A549 (cell line): ENCODE results near the gene TBC1D20. TPM values are rescaled to one million over a fixed set of nuclear protein-coding genes. Genes with fewer than 3 reads are reported as not detected.

Experiments used
- ATAC-seq, 2 experiments: fragments of 200-7000 bp in 1 of 2; fragments of >200 bp in 1 of 2; cut with Nextera tagmentation in 1 of 2; cut with Tn5 transposase in 1 of 2; 3 replicates each; pipeline versions ENCODE4 v1.8.0 to v1.9.1; 2018 to 2020; ENCODE audit warnings: mild to moderate bottlenecking in 1 of 2, moderate library complexity in 1 of 2
- CTCF ChIA-PET: fragments of 300-600 bp; sonication (Branson Sonifier 250); formaldehyde crosslinking; extraction: SDS; loops from one replicate; lab custom pipeline; 2021; ENCODE audit warnings: antibody characterized with exemption, inconsistent platforms; lab: Yijun Ruan, JAX
- POLR2A ChIA-PET: fragments of 350-600 bp; formaldehyde crosslinking; extraction: SDS; loops from one replicate; lab custom pipeline; 2021; ENCODE audit warnings: antibody characterized with exemption, inconsistent platforms; lab: Yijun Ruan, JAX
- DNase-seq, 2 experiments: peaks; one replicate each; pipeline versions ENCODE4 v3.0.0 to v3.0.0-alpha.2; 2011 to 2016; ENCODE audit warnings: low read depth in 1 of 2, low spot score in 1 of 2
- FAIRE-seq: peaks from 2 replicates; lab custom pipeline; 2011; peaks lifted over from hg19 to GRCh38; lab: Jason Lieb, UNC
- H3K27ac ChIP-seq, 2 experiments: fragments of >200 bp; sonication (Bioruptor Twin); formaldehyde crosslinking; 3 replicates each; pipeline ENCODE4 v1.5.1; 2016 to 2017
- H3K4me1 ChIP-seq: fragments of >200 bp; sonication (Bioruptor Twin); formaldehyde crosslinking; 3 replicates; pipeline ENCODE4 v1.6.1; 2016
- H3K4me2 ChIP-seq: fragments of >200 bp; sonication (Bioruptor Twin); formaldehyde crosslinking; 3 replicates; pipeline ENCODE4 v1.6.1; 2016
- H3K4me3 ChIP-seq: fragments of >200 bp; sonication (Bioruptor Twin); formaldehyde crosslinking; 3 replicates; pipeline ENCODE4 v1.5.1; 2016
- H3K9me3 ChIP-seq: fragments of >200 bp; sonication (Bioruptor Twin); formaldehyde crosslinking; 3 replicates; pipeline ENCODE4 v1.6.1; 2016
- ATOH8 ChIP-seq: fragments of 250-450 bp; sonication (Bioruptor Pico); IDR thresholded peaks from 2 replicates; pipeline ENCODE4 v1.5.0; 2020; ENCODE audit warnings: low read depth, mild to moderate bottlenecking, moderate library complexity
- BHLHE40 ChIP-seq: IDR thresholded peaks from 2 replicates; pipeline ENCODE4 v1.6.1; 2012; ENCODE audit warnings: low read depth, low read length, inconsistent platforms
- CTCF ChIP-seq: fragments of >200 bp; sonication (Bioruptor Twin); formaldehyde crosslinking; IDR thresholded peaks from 3 replicates; pipeline ENCODE4 v1.5.1; 2016
- E2F6 ChIP-seq: IDR thresholded peaks from 2 replicates; pipeline ENCODE4 v1.6.1; 2012; ENCODE audit warnings: low read depth, borderline replicate concordance
- ELK1 ChIP-seq: fragments of 150-350 bp; IDR thresholded peaks from 2 replicates; pipeline ENCODE4 v1.6.1; 2014; ENCODE audit warnings: low read depth, mild to moderate bottlenecking, low read length
- EP300 ChIP-seq, 2 experiments: fragments of >200 bp; sonication (Bioruptor Twin); formaldehyde crosslinking; IDR thresholded peaks; 2 replicates in 1 of 2; 3 replicates in 1 of 2; pipeline ENCODE4 v1.6.1; 2016 to 2017
- HDAC2 ChIP-seq: fragments of 200-600 bp; sonication (generic); IDR thresholded peaks from 2 replicates; pipeline ENCODE4 v1.6.1; 2016
- HOXB13 ChIP-seq: fragments of 250-450 bp; sonication (Bioruptor Pico); IDR thresholded peaks from 2 replicates; pipeline ENCODE4 v1.5.0; 2020; ENCODE audit warnings: low read depth, mild to moderate bottlenecking, moderate library complexity
- JUN ChIP-seq, 2 experiments: fragments of >200 bp; sonication (Bioruptor Twin); formaldehyde crosslinking; IDR thresholded peaks; 2 replicates in 1 of 2; 3 replicates in 1 of 2; pipeline ENCODE4 v1.6.1; 2016 to 2017
- KDM1A ChIP-seq: fragments of 200-600 bp; sonication (generic); IDR thresholded peaks from 2 replicates; pipeline ENCODE4 v1.6.1; 2016; ENCODE audit warnings: low read depth, mild to moderate bottlenecking
- MYC ChIP-seq: IDR thresholded peaks from 2 replicates; pipeline ENCODE4 v1.6.1; 2012; ENCODE audit warnings: mild to moderate bottlenecking, inconsistent platforms, low read length, improper control_type of control experiment, borderline replicate concordance
- NPAS2 ChIP-seq: fragments of 250-450 bp; sonication (Bioruptor Pico); IDR thresholded peaks from 2 replicates; pipeline ENCODE4 v1.8.0; 2022; ENCODE audit warnings: mild to moderate bottlenecking, moderate library complexity, borderline replicate concordance
- NR3C1 ChIP-seq: fragments of >200 bp; sonication (Bioruptor Twin); formaldehyde crosslinking; IDR thresholded peaks from 3 replicates; pipeline ENCODE4 v1.6.1; 2017
- PBX3 ChIP-seq: IDR thresholded peaks from 2 replicates; pipeline ENCODE4 v1.6.1; 2012
- POLR2AphosphoS2 ChIP-seq: conservative IDR thresholded peaks from 2 replicates; pipeline ENCODE4 v1.6.1; 2012; ENCODE audit warnings: low read length, improper control_type of control experiment, inconsistent platforms
- RAD21 ChIP-seq, 2 experiments: fragments of >200 bp in 1 of 2; sonication (Bioruptor Twin) in 1 of 2; formaldehyde crosslinking in 1 of 2; IDR thresholded peaks in 1 of 2; conservative IDR thresholded peaks in 1 of 2; 2 replicates in 1 of 2; 3 replicates in 1 of 2; pipeline ENCODE4 v1.6.1; 2012 to 2018; ENCODE audit warnings: inconsistent platforms in 1 of 2
- RARB ChIP-seq: fragments of 250-450 bp; sonication (Bioruptor Pico); IDR thresholded peaks from 2 replicates; pipeline ENCODE4 v1.8.0; 2021; ENCODE audit warnings: mild to moderate bottlenecking, moderate library complexity
- REST ChIP-seq: fragments of 200-600 bp; sonication (generic); IDR thresholded peaks from 2 replicates; pipeline ENCODE4 v1.6.1; 2016; ENCODE audit warnings: antibody characterized with exemption, mild to moderate bottlenecking, moderate library complexity
- RFX5 ChIP-seq: fragments of 450-650 bp; IDR thresholded peaks from 2 replicates; pipeline ENCODE4 v1.7.1; 2014; ENCODE audit warnings: antibody characterized with exemption, mild to moderate bottlenecking, moderate library complexity
- SMC3 ChIP-seq: fragments of >200 bp; sonication (Bioruptor Twin); formaldehyde crosslinking; IDR thresholded peaks from 3 replicates; pipeline ENCODE4 v1.6.1; 2018; ENCODE audit warnings: inconsistent platforms
- WGBS: methylation state at CpG from one replicate; pipeline ENCODE4 v1.1.6; 2017; ENCODE audit errors: missing lambda C conversion rate; 5-methylcytosine and 5-hydroxymethylcytosine counted together
- polyA plus RNA-seq, 4 experiments: library from polyadenylated mRNA; depleted of rRNA in 3 of 4; stranded (reverse); fragments of >200 nt; fragmentation: RNase III in 1 of 4; extraction: RNeasy Plus Mini Kit Qiagen cat#74134 plus additional on column Dnase treatment in 1 of 4; gene quantifications; 2 replicates in 3 of 4; 3 replicates in 1 of 4; pipeline ENCODE4 v1.2.3, GENCODE V29; 2011 to 2017

The TBC1D20 gene
- polyA plus RNA-seq, 2 of the 4 experiments (the other 2 are of a cell fraction), result 28.0 to 43.4 TPM

- ATAC-seq (no peak), DNase-seq (no peak), FAIRE-seq (no peak)
- WGBS, result 81% methylated on average over 4 of the region's 4 CpGs
- CTCF ChIA-PET, result interaction anchor here (0.6 to 28.5 kb wide), 10 partner anchors 9 to 103 kb away, joined by 3 to 1229 read pairs (median 6); partner anchors contain the start of genes NRSN2 and TRIB3
- H3K9me3 ChIP-seq, result no peaks in the 10 kb centered on the region
- no peak overlapping the region for H3K27ac ChIP-seq
- TF ChIP-seq KDM1A (no peak), JUN (IDR thresholded peaks at IDR 0.05) (0 out of 5 replicates have a peak, but pooled peaks have one; percentile 4 to 18), BHLHE40 (no peak)
- H3K4me2 ChIP-seq, result no peak overlapping the region
- no peak overlapping the region for H3K4me3 ChIP-seq
- peaks cover 11% of the 10 kb centered on the region for H3K4me1 ChIP-seq
- POLR2A ChIA-PET, result interaction anchor here (0.9 to 1.2 kb wide), 2 partner anchors 20 to 65 kb away, joined by 3 to 4 read pairs; no protein-coding TSS in a partner anchor
Measured at GRCh38 chr20:427401-427800, 34.9 kb downstream of the TBC1D20 start.

- FAIRE-seq (no peak), ATAC-seq (no peak), DNase-seq (no peak)
- H3K4me2 ChIP-seq, result no peak overlapping the region
- WGBS, result 88% methylated on average over 2 of the region's 2 CpGs
- ChIA-PET POLR2A (interaction anchor here (1.2 kb wide), 1 partner anchor 64 kb away, joined by 4 read pairs; no protein-coding TSS in a partner anchor), CTCF (interaction anchor here (0.6 to 28.5 kb wide), 7 partner anchors 13 to 102 kb away, joined by 3 to 1229 read pairs (median 21); partner anchors contain the start of genes NRSN2 and TRIB3)
- no peak overlapping the region for H3K4me3 ChIP-seq
- peaks cover 10% of the 10 kb centered on the region for H3K4me1 ChIP-seq
- no peak for TF ChIP-seq NR3C1
- TF ChIP-seq PBX3, result no peak
- TF ChIP-seq MYC, result no peak
- no peak for TF ChIP-seq HOXB13
- no peak for TF ChIP-seq RAD21 (conservative IDR thresholded peaks at IDR 0.05 in 1 of 2, IDR thresholded peaks at IDR 0.05 in 1 of 2)
- TF ChIP-seq ATOH8, result no peak
- no peak for TF ChIP-seq EP300 (IDR thresholded peaks at IDR 0.05)
- H3K9me3 ChIP-seq, result no peaks in the 10 kb centered on the region
- H3K27ac ChIP-seq, result no peak overlapping the region
Measured at GRCh38 chr20:426566-426965, 35.8 kb downstream of the TBC1D20 start.

GRCh38 chr20:421685-422250 lies 40.6 kb downstream of the TBC1D20 start:
- DNase-seq (no peak), ATAC-seq (no peak; a peak in 1 of 6 replicates), FAIRE-seq (no peak)
- no peak overlapping the region for H3K4me2 ChIP-seq
- CTCF ChIA-PET, result interaction anchor here (0.8 to 5.7 kb wide), 6 partner anchors 10 to 68 kb away, joined by 3 to 56 read pairs (median 5); partner anchors contain the start of gene TRIB3
- no peak for TF ChIP-seq RFX5
- no peak for TF ChIP-seq ELK1
- TF ChIP-seq EP300 (IDR thresholded peaks at IDR 0.05), result no peak
- no peak for TF ChIP-seq KDM1A
- no peak for TF ChIP-seq HDAC2
- no peak for TF ChIP-seq RARB (CRISPR knock-in tag)
- TF ChIP-seq POLR2AphosphoS2, result no peak
- TF ChIP-seq CTCF, result no peak
- TF ChIP-seq REST, result no peak
- no peak for TF ChIP-seq NPAS2 (CRISPR knock-in tag)
- no peak for TF ChIP-seq E2F6
- TF ChIP-seq ATOH8, result no peak
- TF ChIP-seq SMC3, result no peak
- H3K4me3 ChIP-seq, result no peak overlapping the region
- POLR2A ChIA-PET, result interaction anchor here (1.5 kb wide), 1 partner anchor 14 kb away, joined by 5 read pairs; no protein-coding TSS in a partner anchor
- no peak overlapping the region for H3K27ac ChIP-seq
- no peaks in the 10 kb centered on the region for H3K9me3 ChIP-seq
- peaks cover 19% of the 10 kb centered on the region for H3K4me1 ChIP-seq
- WGBS, result 99% methylated on average over 8 of the region's 8 CpGs
